HepG2 (cell line): ENCODE measurements around the gene FPR3. TPM values are rescaled to one million over a fixed set of nuclear protein-coding genes. Genes with fewer than 3 reads are reported as not detected.
A peak's percentile ranks its signal among the peaks of the same experiment; 100 is the strongest.
"Not testable (repeated sequence)": the region's sequence is repeated elsewhere in the genome, so short reads cannot be mapped to it uniquely, and the experiment has no call there.

Source experiments
- DPF2 ChIP-seq: sonication (generic); formaldehyde crosslinking; IDR thresholded peaks from 2 replicates; pipeline ENCODE4 v1.4.0; 2020; ENCODE audit warnings: mild to moderate bottlenecking, low read depth, missing genetic modification reagents, borderline replicate concordance
- ERF ChIP-seq: IDR thresholded peaks from 2 replicates; pipeline ENCODE4 v1.6.1; 2018; ENCODE audit warnings: missing biosample characterization, missing genetic modification reagents
- FOXO1 ChIP-seq: sonication (generic); formaldehyde crosslinking; IDR thresholded peaks from 2 replicates; pipeline ENCODE4 v1.4.0; 2020; ENCODE audit warnings: missing genetic modification reagents
- GABPA ChIP-seq, 2 experiments: IDR thresholded peaks; 2 replicates each; pipeline ENCODE4 v1.6.1; 2011 to 2016; ENCODE audit warnings: low read depth in 2 of 2, low read length in 1 of 2, missing biosample characterization in 1 of 2, missing genetic modification characterization in 1 of 2
- GATA4 ChIP-seq: sonication (generic); IDR thresholded peaks from 2 replicates; pipeline ENCODE4 v1.6.1; 2016; ENCODE audit warnings: antibody characterized with exemption, low read depth, borderline replicate concordance
- GATAD2A ChIP-seq: IDR thresholded peaks from 2 replicates; pipeline ENCODE4 v1.6.1; 2016
- ISL2 ChIP-seq: sonication (generic); formaldehyde crosslinking; IDR thresholded peaks from 2 replicates; pipeline ENCODE4 v1.5.0; 2020; ENCODE audit warnings: missing genetic modification reagents
- MED1 ChIP-seq: sonication (generic); formaldehyde crosslinking; IDR thresholded peaks from 2 replicates; pipeline ENCODE4 v1.4.0; 2020; ENCODE audit warnings: missing genetic modification reagents
- POGZ ChIP-seq: sonication (generic); formaldehyde crosslinking; IDR thresholded peaks from 2 replicates; pipeline ENCODE4 v1.4.0; 2020; ENCODE audit warnings: mild to moderate bottlenecking, missing genetic modification reagents
- RARA ChIP-seq: IDR thresholded peaks from 2 replicates; pipeline ENCODE4 v1.6.1; 2016; ENCODE audit warnings: missing genetic modification reagents, missing compliant biosample characterization
- RCOR2 ChIP-seq: IDR thresholded peaks from 2 replicates; pipeline ENCODE4 v1.6.1; 2016; ENCODE audit warnings: missing biosample characterization, missing genetic modification reagents
- SOX5 ChIP-seq: IDR thresholded peaks from 2 replicates; pipeline ENCODE4 v1.6.1; 2016; ENCODE audit warnings: borderline replicate concordance
- SOX6 ChIP-seq, 2 experiments: fragments of 450-650 bp in 1 of 2; sonication (generic) in 1 of 2; formaldehyde crosslinking in 1 of 2; IDR thresholded peaks; 2 replicates each; pipeline versions ENCODE4 v1.4.0 to v1.6.1; 2017 to 2020; ENCODE audit warnings: antibody characterized with exemption in 1 of 2, mild to moderate bottlenecking in 1 of 2, missing genetic modification reagents in 1 of 2
- TEAD3 ChIP-seq: optimal IDR thresholded peaks from 2 replicates; pipeline ENCODE3; 2016; ENCODE audit warnings: borderline replicate concordance
- TRIM24 ChIP-seq: sonication (generic); formaldehyde crosslinking; IDR thresholded peaks from 2 replicates; pipeline ENCODE4 v1.8.0; 2022; ENCODE audit warnings: mild to moderate bottlenecking, missing genetic modification reagents
- ZNF441 ChIP-seq: sonication (generic); formaldehyde crosslinking; IDR thresholded peaks from 2 replicates; pipeline ENCODE4 v1.7.0; 2021; ENCODE audit warnings: missing genetic modification reagents, borderline replicate concordance
- ZNF710 ChIP-seq: sonication (generic); formaldehyde crosslinking; IDR thresholded peaks from 2 replicates; pipeline ENCODE4 v1.5.0; 2020; ENCODE audit warnings: mild to moderate bottlenecking, missing genetic modification reagents, borderline replicate concordance
- ZNF788 ChIP-seq: sonication (generic); formaldehyde crosslinking; IDR thresholded peaks from 2 replicates; pipeline ENCODE4 v1.5.0; 2020; ENCODE audit warnings: mild to moderate bottlenecking, missing genetic modification reagents, borderline replicate concordance
- ZNF792 ChIP-seq: IDR thresholded peaks from 2 replicates; pipeline ENCODE4 v1.6.1; 2016
- ZNF816 ChIP-seq: sonication (generic); formaldehyde crosslinking; IDR thresholded peaks from 2 replicates; pipeline ENCODE4 v1.8.0; 2022; ENCODE audit warnings: missing genetic modification reagents, mild to moderate bottlenecking, borderline replicate concordance
- polyA plus RNA-seq, 8 experiments: library from polyadenylated mRNA; depleted of rRNA in 3 of 8; stranded (reverse) in 7 of 8; unstranded in 1 of 8; fragments of >200 nt; fragmentation: Illumina TruSeq in 4 of 8; extraction: Trizol in 4 of 8; gene quantifications; 2 replicates each; pipeline versions ENCODE4 v1.2.1 to v1.2.3, GENCODE V29; 2011 to 2016; ENCODE audit warnings: low read depth in 4 of 8, missing spikeins in 1 of 8, mixed read lengths in 1 of 8; ENCODE audit not compliant: insufficient read depth in 1 of 8
- total RNA-seq, 5 experiments: library from RNA; depleted of rRNA; stranded (reverse); fragments of >200 nt; fragmentation: Illumina TruSeq; extraction: Trizol; gene quantifications; 2 replicates each; pipeline ENCODE4 v1.2.3, GENCODE V29; 2016; ENCODE audit warnings: low read depth in 1 of 5
- TF ChIP-seq, protein P1 (sequence below): sonication (generic); formaldehyde crosslinking; IDR thresholded peaks from 2 replicates; pipeline ENCODE4 v1.4.0; 2020; ENCODE audit warnings: missing genetic modification reagents
- TF ChIP-seq, protein P2 (sequence below): sonication (generic); formaldehyde crosslinking; IDR thresholded peaks from 2 replicates; pipeline ENCODE4 v1.4.0; 2020; ENCODE audit warnings: mild to moderate bottlenecking, missing genetic modification reagents, borderline replicate concordance

The FPR3 gene
- total and polyA plus RNA-seq, 2 of the 13 experiments (the other 11 are each of a cell fraction or from before 2014, with no cell fraction given), result not detected

GRCh38 chr19:51804789-51805188 is 9.8 kb downstream of the FPR3 start (continued):
- TF ChIP-seq, protein P1, sequence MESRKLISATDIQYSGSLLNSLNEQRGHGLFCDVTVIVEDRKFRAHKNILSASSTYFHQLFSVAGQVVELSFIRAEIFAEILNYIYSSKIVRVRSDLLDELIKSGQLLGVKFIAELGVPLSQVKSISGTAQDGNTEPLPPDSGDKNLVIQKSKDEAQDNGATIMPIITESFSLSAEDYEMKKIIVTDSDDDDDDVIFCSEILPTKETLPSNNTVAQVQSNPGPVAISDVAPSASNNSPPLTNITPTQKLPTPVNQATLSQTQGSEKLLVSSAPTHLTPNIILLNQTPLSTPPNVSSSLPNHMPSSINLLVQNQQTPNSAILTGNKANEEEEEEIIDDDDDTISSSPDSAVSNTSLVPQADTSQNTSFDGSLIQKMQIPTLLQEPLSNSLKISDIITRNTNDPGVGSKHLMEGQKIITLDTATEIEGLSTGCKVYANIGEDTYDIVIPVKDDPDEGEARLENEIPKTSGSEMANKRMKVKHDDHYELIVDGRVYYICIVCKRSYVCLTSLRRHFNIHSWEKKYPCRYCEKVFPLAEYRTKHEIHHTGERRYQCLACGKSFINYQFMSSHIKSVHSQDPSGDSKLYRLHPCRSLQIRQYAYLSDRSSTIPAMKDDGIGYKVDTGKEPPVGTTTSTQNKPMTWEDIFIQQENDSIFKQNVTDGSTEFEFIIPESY (CRISPR knock-in tag), result peak; percentile 13; the same call in 1 of the 2 replicates
- TF ChIP-seq ZNF441 (CRISPR knock-in tag), result 0 out of 2 replicates have a peak, but pooled peaks have one; percentile 36
- peak; percentile 82; the same call in 1 of the 2 replicates for TF ChIP-seq FOXO1 (CRISPR knock-in tag)
- TF ChIP-seq RARA, result peak; percentile 66; the same call in 1 of the 2 replicates
- peak; percentile 85 for TF ChIP-seq TEAD3
- TF ChIP-seq SOX6 (IDR thresholded peaks at IDR 0.05); GABPA (IDR thresholded peaks at IDR 0.05; ENCODE audit: low read depth, low read length): not testable (repeated sequence)
- peak; percentile 50; the same call in 1 of the 2 replicates for TF ChIP-seq SOX6 (CRISPR knock-in tag; IDR thresholded peaks at IDR 0.05)
- peak; percentile 79 for TF ChIP-seq POGZ (CRISPR knock-in tag)
- peak; percentile 55; the same call in 1 of the 2 replicates for TF ChIP-seq SOX5
- peak; percentile 44; the same call in 1 of the 2 replicates for TF ChIP-seq ZNF788 (CRISPR knock-in tag)
- peak; percentile 70 for TF ChIP-seq ISL2
- TF ChIP-seq, protein P2, sequence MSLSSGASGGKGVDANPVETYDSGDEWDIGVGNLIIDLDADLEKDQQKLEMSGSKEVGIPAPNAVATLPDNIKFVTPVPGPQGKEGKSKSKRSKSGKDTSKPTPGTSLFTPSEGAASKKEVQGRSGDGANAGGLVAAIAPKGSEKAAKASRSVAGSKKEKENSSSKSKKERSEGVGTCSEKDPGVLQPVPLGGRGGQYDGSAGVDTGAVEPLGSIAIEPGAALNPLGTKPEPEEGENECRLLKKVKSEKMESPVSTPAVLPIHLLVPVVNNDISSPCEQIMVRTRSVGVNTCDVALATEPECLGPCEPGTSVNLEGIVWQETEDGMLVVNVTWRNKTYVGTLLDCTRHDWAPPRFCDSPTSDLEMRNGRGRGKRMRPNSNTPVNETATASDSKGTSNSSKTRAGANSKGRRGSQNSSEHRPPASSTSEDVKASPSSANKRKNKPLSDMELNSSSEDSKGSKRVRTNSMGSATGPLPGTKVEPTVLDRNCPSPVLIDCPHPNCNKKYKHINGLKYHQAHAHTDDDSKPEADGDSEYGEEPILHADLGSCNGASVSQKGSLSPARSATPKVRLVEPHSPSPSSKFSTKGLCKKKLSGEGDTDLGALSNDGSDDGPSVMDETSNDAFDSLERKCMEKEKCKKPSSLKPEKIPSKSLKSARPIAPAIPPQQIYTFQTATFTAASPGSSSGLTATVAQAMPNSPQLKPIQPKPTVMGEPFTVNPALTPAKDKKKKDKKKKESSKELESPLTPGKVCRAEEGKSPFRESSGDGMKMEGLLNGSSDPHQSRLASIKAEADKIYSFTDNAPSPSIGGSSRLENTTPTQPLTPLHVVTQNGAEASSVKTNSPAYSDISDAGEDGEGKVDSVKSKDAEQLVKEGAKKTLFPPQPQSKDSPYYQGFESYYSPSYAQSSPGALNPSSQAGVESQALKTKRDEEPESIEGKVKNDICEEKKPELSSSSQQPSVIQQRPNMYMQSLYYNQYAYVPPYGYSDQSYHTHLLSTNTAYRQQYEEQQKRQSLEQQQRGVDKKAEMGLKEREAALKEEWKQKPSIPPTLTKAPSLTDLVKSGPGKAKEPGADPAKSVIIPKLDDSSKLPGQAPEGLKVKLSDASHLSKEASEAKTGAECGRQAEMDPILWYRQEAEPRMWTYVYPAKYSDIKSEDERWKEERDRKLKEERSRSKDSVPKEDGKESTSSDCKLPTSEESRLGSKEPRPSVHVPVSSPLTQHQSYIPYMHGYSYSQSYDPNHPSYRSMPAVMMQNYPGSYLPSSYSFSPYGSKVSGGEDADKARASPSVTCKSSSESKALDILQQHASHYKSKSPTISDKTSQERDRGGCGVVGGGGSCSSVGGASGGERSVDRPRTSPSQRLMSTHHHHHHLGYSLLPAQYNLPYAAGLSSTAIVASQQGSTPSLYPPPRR (CRISPR knock-in tag), result peak; percentile 40; the same call in 1 of the 2 replicates
- peak; percentile 99 for TF ChIP-seq MED1 (CRISPR knock-in tag)
- TF ChIP-seq ZNF792 (CRISPR knock-in tag), result peak; percentile 58; the same call in 1 of the 2 replicates
- 0 out of 2 replicates have a peak, but pooled peaks have one; percentile 38 for TF ChIP-seq ZNF816 (CRISPR knock-in tag)
- TF ChIP-seq GABPA (CRISPR knock-in tag; IDR thresholded peaks at IDR 0.05; ENCODE audit: low read depth), result peak; percentile 26; the same call in 1 of the 2 replicates
- TF ChIP-seq RCOR2 (CRISPR knock-in tag), result 0 out of 2 replicates have a peak, but pooled peaks have one; percentile 37
- peak; percentile 68 for TF ChIP-seq ERF (CRISPR knock-in tag)
- TF ChIP-seq ZNF710 (CRISPR knock-in tag), result peak; percentile 99
- peak; percentile 43; the same call in 1 of the 2 replicates for TF ChIP-seq DPF2 (CRISPR knock-in tag)
- TF ChIP-seq TRIM24 (CRISPR knock-in tag), result peak; percentile 94
- TF ChIP-seq GATA4, result peak; percentile 82; the same call in 1 of the 2 replicates
- peak; percentile 70; the same call in 1 of the 2 replicates for TF ChIP-seq GATAD2A (CRISPR knock-in tag)
